Osteoblast (primary cell): Measurements from ENCODE around the gene TEX53. TPM values are rescaled to one million over a fixed set of nuclear protein-coding genes. Genes with fewer than 3 reads are reported as not detected.

Experiments
- DNase-seq: peaks from one replicate; pipeline ENCODE4 v3.0.0; 2011; ENCODE audit warnings: low spot score, mixed read lengths; ENCODE audit not compliant: insufficient read length; ENCODE audit errors: missing footprints
- H2AFZ ChIP-seq: 2 replicates; pipeline ENCODE4 v1.6.0; 2011; ENCODE audit warnings: mild to moderate bottlenecking, low read length
- H3K27ac ChIP-seq: 2 replicates; pipeline ENCODE4 v1.5.1; 2011; ENCODE audit warnings: mild to moderate bottlenecking, low read depth, low read length, moderate library complexity
- H3K27me3 ChIP-seq: 2 replicates; pipeline ENCODE4 v1.6.0; 2012; ENCODE audit warnings: mild to moderate bottlenecking, control low read depth, inconsistent platforms, low read length, moderate library complexity; ENCODE audit not compliant: insufficient read depth
- H3K36me3 ChIP-seq: 2 replicates; pipeline ENCODE4 v1.5.1; 2011; ENCODE audit warnings: mild to moderate bottlenecking, low read length, control low read depth, moderate library complexity; ENCODE audit not compliant: insufficient read depth
- H3K4me1 ChIP-seq: 2 replicates; pipeline ENCODE4 v1.5.1; 2011; ENCODE audit warnings: mild to moderate bottlenecking, low read length, control low read depth, moderate library complexity; ENCODE audit not compliant: insufficient read depth
- H3K4me2 ChIP-seq: 2 replicates; pipeline ENCODE4 v1.6.0; 2011; ENCODE audit warnings: mild to moderate bottlenecking, low read length; ENCODE audit not compliant: insufficient read depth
- H3K4me3 ChIP-seq: fragments of 200-600 bp; sonication (generic); 3 replicates; pipeline ENCODE4 v1.5.1; 2012; ENCODE audit warnings: mild to moderate bottlenecking, low read length, inconsistent platforms; ENCODE audit not compliant: insufficient read depth
- H3K79me2 ChIP-seq: 2 replicates; pipeline ENCODE4 v1.6.0; 2012; ENCODE audit warnings: mild to moderate bottlenecking, low read length, control low read depth, inconsistent platforms; ENCODE audit not compliant: insufficient read depth
- H3K9me3 ChIP-seq: 2 replicates; pipeline ENCODE4 v1.5.1; 2011; ENCODE audit warnings: low read depth, low read length, control low read depth
- H4K20me1 ChIP-seq: 2 replicates; pipeline ENCODE4 v1.6.0; 2012; ENCODE audit warnings: mild to moderate bottlenecking, low read length, control low read depth; ENCODE audit not compliant: insufficient read depth
- CTCF ChIP-seq: IDR thresholded peaks from 2 replicates; pipeline ENCODE4 v1.5.1; 2011; ENCODE audit warnings: mild to moderate bottlenecking, low read depth, low read length, moderate library complexity; ENCODE audit errors: extremely low read depth
- total RNA-seq: library from RNA; depleted of rRNA; stranded (reverse); fragments of >200 nt; gene quantifications from 2 replicates; pipeline ENCODE4 v1.2.3, GENCODE V29; 2012

Gene TEX53
- total RNA-seq, 1 donor: not detected

- Histone ChIP-seq H3K79me2 (no peaks in the 10 kb centered on the region), H3K4me2 (no peak overlapping the region), H3K4me1 (peaks cover under 1% of the 10 kb centered on the region), H3K27ac (no peak overlapping the region), H3K27me3 (no peaks in the 10 kb centered on the region), H2AFZ (no peak overlapping the region), H4K20me1 (no peaks in the 10 kb centered on the region), H3K9me3 (no peaks in the 10 kb centered on the region), H3K4me3 (no peak overlapping the region), H3K36me3 (no peaks in the 10 kb centered on the region)
- no peak for TF ChIP-seq CTCF
- DNase-seq: no peak
These were observed 12.4 kb upstream of the TEX53 start for GRCh38 chr9:114669961-114670360.

- TF ChIP-seq CTCF: no peak
- Histone ChIP-seq H2AFZ (no peak overlapping the region), H3K9me3 (no peaks in the 10 kb centered on the region), H3K27me3 (peaks cover 5% of the 10 kb centered on the region), H3K27ac (no peak overlapping the region), H3K4me2 (no peak overlapping the region), H4K20me1 (no peaks in the 10 kb centered on the region), H3K79me2 (no peaks in the 10 kb centered on the region), H3K4me3 (no peak overlapping the region), H3K36me3 (no peaks in the 10 kb centered on the region), H3K4me1 (no peaks in the 10 kb centered on the region)
- DNase-seq: no peak
These were observed 10.5 kb upstream of the TEX53 start for GRCh38 chr9:114668146-114668545.

GRCh38 chr9:114666851-114667250 is 9.2 kb upstream of the TEX53 start:
- H3K36me3 ChIP-seq: no peaks in the 10 kb centered on the region
- H3K4me2 ChIP-seq: no peak overlapping the region
- H3K27ac ChIP-seq: no peak overlapping the region
- H4K20me1 ChIP-seq: no peaks in the 10 kb centered on the region
- no peak overlapping the region for H3K4me3 ChIP-seq
- no peak for DNase-seq
- TF ChIP-seq CTCF: no peak
- no peaks in the 10 kb centered on the region for H3K79me2 ChIP-seq
- H3K9me3 ChIP-seq: no peaks in the 10 kb centered on the region
- no peak overlapping the region for H2AFZ ChIP-seq
- H3K4me1 ChIP-seq: no peaks in the 10 kb centered on the region
- peaks cover 9% of the 10 kb centered on the region for H3K27me3 ChIP-seq

GRCh38 chr9:114666401-114666800 is 8.8 kb upstream of the TEX53 start:
- no peaks in the 10 kb centered on the region for H3K9me3 ChIP-seq
- TF ChIP-seq CTCF: no peak
- no peaks in the 10 kb centered on the region for H3K79me2 ChIP-seq
- H3K27ac ChIP-seq: no peak overlapping the region
- H2AFZ ChIP-seq: no peak overlapping the region
- H3K4me3 ChIP-seq: no peak overlapping the region
- H3K4me1 ChIP-seq: no peaks in the 10 kb centered on the region
- H4K20me1 ChIP-seq: no peaks in the 10 kb centered on the region
- no peaks in the 10 kb centered on the region for H3K36me3 ChIP-seq
- H3K4me2 ChIP-seq: no peak overlapping the region
- H3K27me3 ChIP-seq: peaks cover 14% of the 10 kb centered on the region
- DNase-seq: no peak
